ENCODE measurements around the gene CWC27. TPM values are rescaled to one million over a fixed set of nuclear protein-coding genes. Genes with fewer than 3 reads are reported as not detected.

Gene CWC27
- total RNA-seq, 2 donors from 2014 or later = 8.5 to 12.5 TPM

DNA sequence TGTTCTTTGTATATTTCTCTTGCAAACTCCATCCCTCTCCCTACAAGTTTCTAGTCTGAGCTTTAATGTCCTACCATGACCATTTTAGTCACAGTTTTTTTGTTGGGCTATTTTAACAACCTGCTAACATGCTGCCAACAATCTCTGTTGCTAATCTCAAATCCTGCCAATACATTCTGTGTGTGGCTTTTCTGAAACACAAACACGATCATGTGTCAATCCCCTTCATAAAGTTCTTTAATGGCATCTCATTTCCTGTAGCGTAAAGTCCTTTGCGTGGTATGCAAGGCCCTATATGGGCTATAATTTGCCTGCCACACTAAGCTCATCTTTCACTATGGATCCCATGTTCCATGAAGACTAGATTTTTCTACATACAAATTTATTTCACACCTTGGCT, 180.6 kb downstream of the CWC27 start:
- WGBS = 80% methylated on average over 3 of the region's 3 CpGs
- Histone ChIP-seq H3K4me3 (no peak overlapping the region), H3K9me3 (no peaks in the 10 kb centered on the region), H3K27me3 (replicated peaks; ENCODE audit: insufficient read depth) (no peaks in the 10 kb centered on the region), H3K4me1 (replicated peaks) (no peaks in the 10 kb centered on the region), H3K27ac (no peak overlapping the region), H3K36me3 (no peaks in the 10 kb centered on the region)
- intact Hi-C loops (cut with DNase I) = loop anchor here (10.0 kb wide), 1 partner anchor 135 kb away; no protein-coding TSS in a partner anchor
- no peak for TF ChIP-seq POLR2AphosphoS5 (IDR thresholded peaks at IDR 0.05)
- TF ChIP-seq, protein P1, sequence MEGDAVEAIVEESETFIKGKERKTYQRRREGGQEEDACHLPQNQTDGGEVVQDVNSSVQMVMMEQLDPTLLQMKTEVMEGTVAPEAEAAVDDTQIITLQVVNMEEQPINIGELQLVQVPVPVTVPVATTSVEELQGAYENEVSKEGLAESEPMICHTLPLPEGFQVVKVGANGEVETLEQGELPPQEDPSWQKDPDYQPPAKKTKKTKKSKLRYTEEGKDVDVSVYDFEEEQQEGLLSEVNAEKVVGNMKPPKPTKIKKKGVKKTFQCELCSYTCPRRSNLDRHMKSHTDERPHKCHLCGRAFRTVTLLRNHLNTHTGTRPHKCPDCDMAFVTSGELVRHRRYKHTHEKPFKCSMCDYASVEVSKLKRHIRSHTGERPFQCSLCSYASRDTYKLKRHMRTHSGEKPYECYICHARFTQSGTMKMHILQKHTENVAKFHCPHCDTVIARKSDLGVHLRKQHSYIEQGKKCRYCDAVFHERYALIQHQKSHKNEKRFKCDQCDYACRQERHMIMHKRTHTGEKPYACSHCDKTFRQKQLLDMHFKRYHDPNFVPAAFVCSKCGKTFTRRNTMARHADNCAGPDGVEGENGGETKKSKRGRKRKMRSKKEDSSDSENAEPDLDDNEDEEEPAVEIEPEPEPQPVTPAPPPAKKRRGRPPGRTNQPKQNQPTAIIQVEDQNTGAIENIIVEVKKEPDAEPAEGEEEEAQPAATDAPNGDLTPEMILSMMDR (IDR thresholded peaks at IDR 0.05) = no peak
- TF ChIP-seq POLR2A (IDR thresholded peaks at IDR 0.05) = no peak
- DNase-seq (ENCODE audit: low spot score) = no peak

DNA sequence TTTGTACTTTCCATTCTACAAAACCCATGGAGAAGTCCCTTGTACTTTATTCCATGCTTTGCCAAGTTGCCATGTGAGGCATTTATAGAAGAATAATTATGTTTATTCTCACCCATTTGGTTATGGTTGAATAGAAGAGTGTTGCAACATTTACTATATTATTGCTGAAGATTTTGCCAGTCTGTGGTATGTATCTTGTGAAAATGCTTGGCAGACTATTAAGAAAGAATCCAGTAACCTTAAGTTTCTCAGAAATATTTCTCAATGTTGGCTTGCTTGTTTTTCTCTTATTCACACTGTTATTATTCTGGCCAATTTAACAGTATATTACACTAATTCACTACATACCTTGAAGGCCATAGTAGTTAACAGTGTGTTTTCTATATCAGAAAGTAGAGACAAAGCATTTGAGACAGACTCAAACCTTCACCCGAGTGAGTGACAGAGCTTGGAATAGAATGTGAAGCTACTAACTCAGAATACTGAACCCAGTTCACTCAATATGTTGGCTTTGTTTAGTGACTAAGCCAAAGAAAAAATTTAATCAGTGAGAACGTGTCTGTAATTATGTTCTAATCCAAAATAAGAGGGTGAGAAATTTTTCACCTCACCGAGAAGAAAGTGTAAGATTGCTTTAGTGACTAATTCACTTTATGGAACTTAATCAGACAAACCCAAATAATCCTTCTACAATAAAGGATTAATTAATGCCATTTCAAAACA, 184.4 kb downstream of the CWC27 start:
- Histone ChIP-seq H3K27me3 (replicated peaks; ENCODE audit: insufficient read depth) (no peaks in the 10 kb centered on the region), H3K4me1 (replicated peaks) (no peaks in the 10 kb centered on the region), H3K36me3 (no peaks in the 10 kb centered on the region), H3K4me3 (no peak overlapping the region), H3K9me3 (no peaks in the 10 kb centered on the region), H3K27ac (no peak overlapping the region)
- no peak for TF ChIP-seq POLR2A (IDR thresholded peaks at IDR 0.05)
- TF ChIP-seq, protein P1 (IDR thresholded peaks at IDR 0.05) = no peak
- TF ChIP-seq POLR2AphosphoS5 (IDR thresholded peaks at IDR 0.05) = no peak
- 96% methylated on average over 3 of the region's 3 CpGs for WGBS
- no peak for DNase-seq (ENCODE audit: low spot score)
- intact Hi-C loops (cut with DNase I) = loop anchor here (10.0 kb wide), 1 partner anchor 318 kb away; no protein-coding TSS in a partner anchor

- Histone ChIP-seq H3K4me1 (replicated peaks) (no peaks in the 10 kb centered on the region), H3K27me3 (replicated peaks; ENCODE audit: insufficient read depth) (no peaks in the 10 kb centered on the region), H3K36me3 (no peaks in the 10 kb centered on the region), H3K4me3 (no peak overlapping the region), H3K27ac (no peak overlapping the region), H3K9me3 (no peaks in the 10 kb centered on the region)
- intact Hi-C loops (cut with DNase I) = loop anchor here (10.0 kb wide), 1 partner anchor 320 kb away; no protein-coding TSS in a partner anchor
- TF ChIP-seq POLR2A (IDR thresholded peaks at IDR 0.05) (no peak), POLR2AphosphoS5 (IDR thresholded peaks at IDR 0.05) (no peak)
- TF ChIP-seq, protein P1 (IDR thresholded peaks at IDR 0.05) = no peak
- 96% methylated on average over 1 of the region's 1 CpG for WGBS
- DNase-seq (ENCODE audit: low spot score) = no peak
These were observed 185.8 kb downstream of the CWC27 start for GRCh38 chr5:64954518-64954917.

- H3K9me3 ChIP-seq = no peaks in the 10 kb centered on the region
- intact Hi-C loops (cut with DNase I) = loop anchor here (5.0 to 10.0 kb wide), 2 partner anchors 324 to 523 kb away; partner anchors contain the start of gene ADAMTS6
These were observed 190.1 kb downstream of the CWC27 start for GRCh38 chr5:64958757-64959391.

More at GRCh38 chr5:64958757-64959391, 190.1 kb downstream of the CWC27 start:
- no peaks in the 10 kb centered on the region for H3K27me3 ChIP-seq (replicated peaks; ENCODE audit: insufficient read depth)
- H3K27ac ChIP-seq = no peak overlapping the region
- TF ChIP-seq POLR2AphosphoS5 (IDR thresholded peaks at IDR 0.05) (no peak), POLR2A (IDR thresholded peaks at IDR 0.05) (no peak)
- TF ChIP-seq, protein P1 (IDR thresholded peaks at IDR 0.05) = peak in 2 of 4 experiments; percentile 45 to 48
- no peaks in the 10 kb centered on the region for H3K36me3 ChIP-seq
- no peak overlapping the region for H3K4me3 ChIP-seq
- no peak for DNase-seq (ENCODE audit: low spot score)
- H3K4me1 ChIP-seq (replicated peaks) = no peaks in the 10 kb centered on the region
